HG03469 (cell line): ENCODE measurements around the gene CRTC1.

Source experiments
- ATAC-seq: cut with Tn5 transposase; IDR thresholded peaks from one replicate; pipeline ENCODE4 v1.9.1; 2021; ENCODE audit warnings: mild to moderate bottlenecking, moderate library complexity, moderate number of reproducible peaks; ENCODE audit not compliant: unreplicated experiment

The CRTC1 gene

DNA sequence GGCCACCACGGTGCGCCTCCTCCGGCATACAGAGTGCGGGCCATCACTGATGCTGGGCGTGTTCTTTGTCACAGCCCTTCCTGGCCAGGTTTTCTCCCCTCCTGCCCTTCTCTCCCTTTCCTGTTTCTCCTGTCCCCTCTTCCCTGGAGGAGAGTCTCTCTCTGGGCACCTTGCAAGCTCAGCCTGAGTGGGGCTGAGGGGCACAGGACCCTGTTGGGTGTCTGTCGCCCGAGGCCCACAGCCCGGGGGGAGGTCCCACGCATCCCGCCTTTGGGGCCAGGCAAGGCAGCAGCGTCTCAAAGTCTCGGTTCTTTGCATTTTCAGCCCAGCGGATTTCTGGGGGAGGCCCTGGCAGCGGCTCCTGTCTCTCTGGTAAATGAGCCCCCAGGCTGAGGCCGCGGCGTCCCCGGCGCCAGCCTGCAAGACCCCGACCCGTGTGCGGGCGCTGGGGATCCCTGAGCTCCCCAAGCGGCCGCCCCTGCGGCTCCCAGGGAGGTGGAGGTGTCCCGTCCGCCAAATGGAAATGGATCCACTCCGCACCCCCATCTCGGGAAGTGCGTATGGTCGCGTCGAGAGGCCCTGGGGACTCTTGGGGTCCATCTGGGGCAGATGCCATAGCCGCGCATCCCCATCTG lies 60.4 kb downstream of the CRTC1 start:
- ATAC-seq: no peak

DNA sequence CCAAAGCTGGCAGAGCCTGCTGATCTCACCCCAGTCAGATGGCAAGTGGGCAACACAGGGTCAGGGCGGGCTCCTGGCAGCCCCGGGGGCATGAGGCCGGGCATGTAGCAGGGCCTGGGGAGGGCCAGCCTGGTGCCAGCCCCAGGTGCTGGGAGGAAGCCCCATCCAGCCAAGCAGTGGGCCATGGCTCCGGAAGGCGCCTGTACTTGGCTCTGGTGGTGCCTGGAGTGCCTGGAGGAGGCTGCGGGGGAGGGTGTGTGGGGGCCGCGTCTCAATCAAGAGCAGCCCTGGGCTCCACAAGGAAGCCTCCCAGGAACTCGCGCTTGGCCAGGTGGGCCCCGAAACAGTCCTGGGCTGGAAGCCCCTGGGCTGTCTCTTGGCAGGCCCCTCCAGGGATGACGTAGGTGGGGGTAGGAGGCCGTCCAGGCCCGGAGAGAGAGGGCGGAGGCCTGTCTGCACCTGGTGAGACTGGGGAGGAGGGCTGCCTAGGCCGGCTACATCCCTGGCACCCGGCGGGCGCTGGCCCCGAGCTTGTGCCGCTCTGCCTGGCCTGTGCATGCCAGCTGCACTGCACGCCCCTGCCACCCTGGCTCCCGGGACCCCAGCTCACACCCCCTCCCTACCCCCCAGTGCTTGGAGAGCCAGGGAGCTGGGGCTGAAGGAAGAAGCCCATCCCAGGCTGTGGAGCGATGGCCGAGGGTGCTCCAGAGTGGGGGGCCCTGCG lies 61.7 kb downstream of the CRTC1 start:
- no peak for ATAC-seq

DNA sequence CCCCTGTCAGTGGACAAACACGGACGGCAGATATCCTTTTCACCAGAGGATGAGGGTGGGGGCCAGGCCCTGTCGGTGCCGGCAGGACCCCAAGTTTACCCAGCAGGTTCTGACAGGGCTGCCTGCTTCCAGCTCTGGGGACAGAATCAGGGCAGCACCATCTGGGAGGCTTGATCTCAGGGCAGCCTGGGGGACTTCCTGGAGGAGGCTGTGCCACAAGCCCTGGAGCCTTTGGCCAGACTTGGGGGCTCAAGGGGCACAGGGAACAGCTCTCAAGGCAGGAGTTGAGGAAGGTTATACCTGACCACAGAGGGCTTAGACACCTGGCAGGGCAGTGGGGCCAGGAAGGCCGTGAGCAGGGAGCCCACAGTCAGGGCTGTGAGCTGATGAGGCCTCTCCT lies 62.5 kb downstream of the CRTC1 start:
- ATAC-seq: no peak

DNA sequence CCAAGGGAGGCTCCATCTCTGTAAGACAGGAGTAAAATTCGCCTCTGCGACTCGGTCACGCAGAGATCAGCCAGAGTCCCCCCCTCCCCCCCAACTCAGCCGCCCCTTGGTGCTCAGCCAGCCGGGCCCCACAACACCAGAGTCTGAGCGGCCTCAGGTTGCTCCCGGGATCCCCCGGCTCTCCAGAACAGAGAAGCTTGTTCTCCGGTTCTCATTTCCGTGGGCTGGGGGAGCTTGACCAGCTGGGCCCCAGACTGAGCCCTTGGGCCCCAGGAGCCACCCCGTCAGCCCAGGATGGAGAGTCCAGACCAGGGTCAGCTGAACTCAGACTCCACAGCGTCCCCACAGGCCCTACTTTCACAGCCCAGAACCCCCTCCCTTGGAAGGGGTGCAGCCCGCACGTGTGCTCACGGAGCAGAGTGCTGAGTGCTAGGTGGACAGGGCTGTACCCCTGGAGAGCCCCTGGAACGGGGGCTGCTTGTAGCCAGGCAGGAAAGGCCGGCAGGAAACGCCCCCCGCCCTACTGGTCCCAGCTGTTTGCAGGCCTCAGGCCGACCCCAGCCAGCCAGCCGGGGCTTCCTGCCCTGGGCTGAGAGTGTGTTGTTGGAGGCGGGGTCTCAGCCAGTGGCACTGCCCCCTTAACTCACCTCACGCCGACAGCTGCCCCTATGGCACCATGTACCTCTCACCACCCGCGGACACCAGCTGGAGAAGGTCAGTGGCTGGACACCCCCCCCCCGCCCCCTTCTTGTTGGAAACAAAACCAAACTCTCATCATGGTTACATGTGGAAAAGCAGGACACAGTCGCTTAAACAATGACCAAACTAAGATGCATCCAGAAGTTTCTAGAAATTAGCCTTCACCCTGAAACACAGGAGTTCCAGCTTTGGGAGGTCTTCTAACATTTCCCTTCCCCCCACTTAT lies 63.2 kb downstream of the CRTC1 start:
- no peak for ATAC-seq

DNA sequence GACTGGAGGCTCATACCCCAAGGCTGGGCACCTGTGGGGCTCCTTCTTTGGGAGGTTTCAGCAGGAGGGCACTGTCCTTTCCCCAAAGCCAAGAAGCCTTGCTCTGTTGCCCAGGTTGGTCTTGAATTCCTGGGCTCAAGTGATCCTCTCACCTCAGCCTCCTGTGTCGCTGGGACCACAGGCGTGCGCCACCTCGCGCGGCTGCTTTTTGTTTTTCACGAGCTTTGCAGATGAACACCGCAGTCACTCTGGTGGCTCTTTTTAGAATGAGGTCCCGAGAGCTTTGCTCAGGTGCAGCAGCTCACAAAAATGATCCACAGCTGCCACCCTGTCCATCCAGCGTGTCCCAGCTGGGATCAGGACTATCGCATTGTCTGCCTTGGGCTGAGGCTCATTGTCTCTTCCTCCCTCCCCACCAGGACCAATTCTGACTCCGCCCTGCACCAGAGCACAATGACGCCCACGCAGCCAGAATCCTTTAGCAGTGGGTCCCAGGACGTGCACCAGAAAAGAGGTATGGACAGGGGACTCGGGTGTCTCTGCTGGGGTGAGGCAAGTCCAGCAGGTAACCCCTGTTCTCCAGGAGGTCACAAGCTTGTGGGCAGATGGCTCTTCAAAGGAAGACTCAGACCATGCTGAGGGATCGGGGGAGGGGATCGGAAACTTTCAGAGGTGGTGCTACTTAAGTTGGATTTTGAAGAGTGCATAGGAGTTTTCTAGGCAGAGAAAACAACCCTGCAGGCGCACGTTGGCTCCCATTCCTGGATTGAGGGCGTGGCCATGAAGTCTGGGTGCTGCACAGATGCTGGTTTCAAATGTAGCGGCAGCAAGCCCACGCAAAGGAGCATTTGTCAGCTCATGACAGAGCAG lies 66.1 kb downstream of the CRTC1 start:
- no peak for ATAC-seq

DNA sequence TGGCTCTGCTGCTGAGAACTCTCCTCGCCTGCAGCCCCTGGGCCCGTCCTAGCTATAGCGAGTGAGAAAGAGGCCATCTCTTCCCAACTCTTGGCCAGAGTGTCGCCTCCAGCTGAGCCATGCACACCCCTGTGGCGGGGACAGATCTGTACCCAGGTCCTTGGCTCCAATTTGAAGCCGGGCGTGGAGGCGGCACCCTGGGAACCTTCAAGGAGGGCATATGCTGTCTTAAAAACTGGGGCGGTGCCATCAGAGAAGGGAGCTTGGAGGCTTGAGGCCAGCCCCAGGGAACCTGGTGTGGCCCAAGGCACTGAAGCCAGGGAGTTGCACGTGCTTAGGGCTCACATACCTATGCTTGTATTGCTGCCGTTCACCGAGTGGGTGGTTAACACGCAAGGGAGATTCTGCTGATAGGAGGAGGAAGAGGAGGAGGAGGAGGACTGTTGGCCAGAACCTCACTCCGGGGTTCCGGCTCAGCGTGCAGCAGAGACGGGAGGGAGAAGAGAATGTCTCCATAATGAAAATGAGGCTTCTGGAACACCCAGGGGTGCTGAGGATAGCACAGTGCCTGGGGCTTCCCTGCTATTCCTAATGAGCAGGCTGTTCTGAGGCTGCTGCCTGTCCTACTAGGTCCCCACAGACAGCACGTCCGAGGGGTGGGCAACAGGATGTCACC lies 67.0 kb downstream of the CRTC1 start:
- ATAC-seq: no peak

DNA sequence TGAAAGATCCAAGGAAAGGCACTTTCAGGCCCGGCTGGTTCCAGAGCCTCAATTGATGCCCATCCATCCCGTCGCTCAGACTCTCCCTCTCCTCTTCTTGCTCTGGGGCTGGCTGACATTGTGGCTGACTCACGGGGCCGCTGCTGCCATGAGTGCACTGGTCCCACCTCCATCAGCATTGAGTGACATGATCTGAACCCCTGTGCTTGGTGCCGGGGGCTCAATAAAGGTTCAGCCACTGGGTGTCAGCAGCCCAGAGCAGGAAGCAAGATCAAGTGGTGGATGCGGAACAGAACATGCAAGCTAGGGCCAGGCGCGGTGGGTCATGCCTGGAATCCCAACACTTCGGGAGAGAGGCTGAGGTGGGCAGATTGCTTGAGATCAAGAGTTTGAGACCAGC lies 68.1 kb downstream of the CRTC1 start:
- no peak for ATAC-seq

DNA sequence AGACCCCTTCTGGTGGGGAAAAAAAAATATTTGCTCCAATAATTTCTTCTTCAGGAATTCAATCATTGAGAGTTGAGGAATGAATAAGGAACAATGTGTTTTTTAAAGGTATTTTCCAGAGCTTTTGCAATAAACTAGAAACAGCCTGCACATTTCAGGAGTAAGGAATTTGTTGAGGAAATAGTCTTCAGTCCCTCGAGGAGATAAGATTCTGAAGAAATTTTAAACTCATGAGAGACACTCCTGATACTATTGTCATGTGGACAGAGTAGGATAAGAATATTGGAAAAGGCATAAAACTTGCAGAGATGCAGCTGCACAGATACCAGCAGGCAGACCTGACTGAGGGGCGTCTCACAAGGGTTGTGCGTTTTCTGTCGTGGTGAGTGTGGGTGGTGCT lies 71.0 kb downstream of the CRTC1 start:
- no peak for ATAC-seq

DNA sequence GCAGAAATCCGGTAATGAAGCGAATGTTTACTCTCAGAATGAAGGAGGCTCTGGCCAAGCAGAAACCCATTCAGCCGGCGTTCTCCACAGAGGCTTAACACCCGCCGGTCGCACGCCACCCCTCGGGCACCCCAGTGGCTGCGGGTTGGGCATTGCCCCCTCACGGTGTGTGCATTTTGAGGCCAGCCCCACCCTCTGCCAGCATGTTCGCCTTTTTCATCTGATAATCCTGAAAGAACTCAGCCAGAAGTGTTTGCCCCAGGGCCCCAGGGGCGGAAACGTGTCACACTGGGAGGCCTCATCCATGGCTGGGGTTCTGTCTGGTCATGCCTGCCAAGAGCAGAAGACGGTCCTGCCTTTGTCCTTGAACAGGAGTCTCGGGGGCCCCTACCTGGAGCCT lies 73.4 kb downstream of the CRTC1 start:
- ATAC-seq: no peak

DNA sequence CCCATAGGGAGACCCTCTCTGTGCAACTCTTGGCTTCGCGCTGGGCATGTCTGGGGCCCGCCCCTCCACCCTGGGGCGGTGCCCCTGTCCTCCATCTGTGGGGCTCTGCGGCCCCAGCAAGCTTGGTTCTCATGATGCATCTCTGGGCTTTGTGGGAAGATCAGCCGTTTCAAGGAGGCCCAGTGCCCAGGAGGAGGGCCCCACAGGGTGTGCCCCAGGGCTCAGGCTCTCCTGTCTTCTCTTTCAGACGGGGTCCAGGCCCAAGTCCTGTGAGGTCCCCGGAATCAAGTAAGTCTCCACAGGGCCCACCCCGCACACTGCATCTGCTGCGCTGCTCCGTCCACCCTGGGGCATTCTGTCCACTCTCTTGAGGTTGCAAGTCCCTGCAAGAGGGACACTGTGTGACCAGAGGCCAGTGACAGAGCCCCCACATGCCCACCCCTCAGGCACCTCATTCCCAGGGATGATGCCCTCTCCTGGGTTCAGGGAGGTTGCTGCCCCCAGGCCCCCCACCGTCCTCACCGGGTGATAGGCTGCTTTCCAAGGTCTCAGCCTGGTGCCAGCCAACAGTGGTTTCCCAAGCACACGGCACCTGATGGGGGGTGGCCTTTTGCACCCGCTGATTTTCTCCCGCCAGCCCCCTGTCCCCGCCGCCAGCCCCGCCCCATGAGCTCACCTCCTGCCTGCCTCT lies 76.0 kb downstream of the CRTC1 start:
- no peak for ATAC-seq

DNA sequence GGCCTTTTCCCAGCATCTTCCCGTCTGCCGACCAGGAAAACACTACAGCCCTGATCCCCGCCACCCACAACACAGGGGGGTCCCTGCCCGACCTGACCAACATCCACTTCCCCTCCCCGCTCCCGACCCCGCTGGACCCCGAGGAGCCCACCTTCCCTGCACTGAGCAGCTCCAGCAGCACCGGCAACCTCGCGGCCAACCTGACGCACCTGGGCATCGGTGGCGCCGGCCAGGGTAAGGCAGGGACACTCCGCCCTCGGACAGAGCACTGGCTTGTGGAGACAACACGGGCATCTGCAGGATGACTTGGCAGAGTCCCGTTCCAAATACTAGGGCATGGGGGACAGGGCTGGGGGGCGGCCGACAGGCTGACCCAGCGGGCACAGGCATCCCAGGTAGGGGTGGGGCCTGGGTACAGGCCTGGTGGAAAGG lies 76.5 kb downstream of the CRTC1 start:
- no peak for ATAC-seq

DNA sequence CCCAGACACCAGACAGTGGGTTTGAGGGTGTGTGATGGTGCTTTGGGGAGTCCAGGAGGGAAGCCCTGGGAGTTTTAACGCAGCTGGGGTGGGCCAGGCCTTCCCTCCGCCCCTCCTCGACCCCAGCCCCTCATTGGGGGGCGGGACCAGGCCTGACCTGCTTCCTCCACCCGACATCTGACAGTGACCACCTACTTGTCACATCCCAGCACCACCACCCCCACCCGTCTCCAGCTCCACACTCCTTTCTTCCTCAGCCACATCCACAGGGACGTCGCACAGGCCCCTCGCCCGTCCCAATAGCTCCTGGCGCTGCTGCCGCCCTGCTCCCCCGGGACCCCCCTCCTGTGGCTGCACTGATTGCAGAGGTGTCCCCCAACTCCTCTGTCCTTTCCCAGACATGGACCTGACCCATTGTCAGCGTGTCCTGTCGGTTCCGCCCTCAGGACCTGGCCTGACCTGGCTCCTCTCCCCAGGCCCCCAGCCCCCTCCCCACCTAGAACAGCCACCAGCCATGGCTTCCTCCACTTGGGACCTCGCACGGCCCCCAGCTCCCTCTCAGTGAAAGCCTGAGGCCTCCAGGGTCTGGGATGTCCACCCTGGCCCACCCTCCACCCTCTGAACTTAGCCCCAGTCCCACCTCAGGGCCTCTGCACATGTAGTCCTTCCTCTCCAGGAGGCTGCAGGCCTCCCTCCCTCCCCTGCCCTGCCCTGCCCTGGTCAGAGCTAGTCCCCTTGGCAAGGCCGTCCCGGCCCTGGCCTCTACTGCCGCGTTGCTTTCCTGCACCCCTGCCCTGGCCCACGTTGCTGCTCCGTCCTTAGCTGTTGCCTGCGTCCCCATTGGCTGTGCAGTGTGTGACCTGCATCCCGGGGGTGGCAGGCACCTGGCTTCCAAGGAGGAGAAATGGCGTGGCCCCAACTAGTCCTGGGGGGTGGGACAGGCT lies 77.2 kb downstream of the CRTC1 start:
- ATAC-seq: no peak

DNA sequence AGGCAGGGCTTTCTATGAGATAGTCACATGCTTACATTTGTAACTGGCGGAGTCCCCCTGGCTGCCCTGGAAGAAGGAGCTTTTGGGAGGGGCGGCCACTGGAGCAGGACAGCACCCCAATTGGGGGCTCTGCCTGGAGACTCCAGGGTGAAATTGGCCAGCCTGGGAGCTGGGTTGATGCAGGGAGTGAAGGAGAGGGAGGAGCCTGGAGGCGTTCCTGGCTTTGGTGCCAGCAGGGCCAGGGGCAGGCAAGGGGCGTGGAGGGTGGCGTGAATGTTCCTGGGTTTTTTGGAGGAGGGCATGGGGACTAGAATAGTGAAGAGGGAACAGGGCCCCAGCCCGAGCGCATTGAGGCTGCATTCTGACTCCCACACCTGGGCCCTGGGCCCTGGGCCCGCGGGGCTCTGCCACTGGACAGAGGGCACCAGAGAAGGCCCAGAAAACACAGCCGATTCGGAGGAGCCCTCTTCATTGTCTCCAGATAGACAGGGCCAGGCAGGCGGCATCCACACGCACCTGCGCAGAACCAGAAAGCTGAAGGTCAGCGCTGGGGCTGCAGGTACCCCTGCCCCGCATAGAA lies 78.1 kb downstream of the CRTC1 start:
- no peak for ATAC-seq

DNA sequence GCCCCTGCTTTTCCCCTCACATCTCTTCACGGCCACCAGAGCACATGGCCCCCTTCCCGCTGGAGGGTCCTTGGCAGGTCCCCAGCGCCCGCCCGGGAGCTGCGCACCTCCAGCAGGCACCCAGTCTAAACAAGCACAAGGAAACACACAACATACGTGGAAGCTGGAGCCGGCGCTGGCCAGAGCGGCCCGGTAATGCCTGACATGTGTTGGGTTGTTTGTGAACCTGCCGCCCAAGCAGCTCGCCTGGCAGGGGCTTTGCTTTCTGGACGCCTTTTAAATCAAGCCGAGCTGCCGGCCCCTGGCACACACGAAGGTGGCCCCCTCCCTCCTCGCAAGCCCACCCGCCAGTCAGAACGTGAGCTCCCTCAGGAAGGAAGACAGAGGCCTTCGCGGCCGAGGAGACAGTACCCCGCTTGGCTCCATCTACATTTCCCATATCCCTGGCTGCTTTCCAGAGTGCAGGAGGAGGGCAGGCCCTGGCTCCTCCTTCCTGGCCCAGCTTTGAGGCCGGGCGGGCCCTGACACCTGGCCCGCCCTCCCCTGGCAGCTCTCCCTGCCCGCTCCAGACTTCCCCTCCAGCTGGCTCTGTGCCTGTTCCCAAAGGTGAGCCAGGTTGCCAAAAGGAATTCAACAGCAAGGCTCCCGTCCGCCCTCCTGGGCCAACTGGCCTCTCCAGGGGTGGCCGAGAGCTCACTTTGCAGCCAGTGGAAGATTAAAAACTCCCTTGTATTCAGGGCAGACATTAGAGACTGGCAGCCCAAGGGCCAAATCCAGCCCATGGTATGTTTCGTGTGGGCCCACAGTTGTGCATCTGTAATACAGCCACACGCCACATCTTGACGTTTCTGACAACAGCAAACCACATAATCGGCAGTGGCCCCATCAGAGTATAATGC lies 78.9 kb downstream of the CRTC1 start:
- no peak for ATAC-seq

DNA sequence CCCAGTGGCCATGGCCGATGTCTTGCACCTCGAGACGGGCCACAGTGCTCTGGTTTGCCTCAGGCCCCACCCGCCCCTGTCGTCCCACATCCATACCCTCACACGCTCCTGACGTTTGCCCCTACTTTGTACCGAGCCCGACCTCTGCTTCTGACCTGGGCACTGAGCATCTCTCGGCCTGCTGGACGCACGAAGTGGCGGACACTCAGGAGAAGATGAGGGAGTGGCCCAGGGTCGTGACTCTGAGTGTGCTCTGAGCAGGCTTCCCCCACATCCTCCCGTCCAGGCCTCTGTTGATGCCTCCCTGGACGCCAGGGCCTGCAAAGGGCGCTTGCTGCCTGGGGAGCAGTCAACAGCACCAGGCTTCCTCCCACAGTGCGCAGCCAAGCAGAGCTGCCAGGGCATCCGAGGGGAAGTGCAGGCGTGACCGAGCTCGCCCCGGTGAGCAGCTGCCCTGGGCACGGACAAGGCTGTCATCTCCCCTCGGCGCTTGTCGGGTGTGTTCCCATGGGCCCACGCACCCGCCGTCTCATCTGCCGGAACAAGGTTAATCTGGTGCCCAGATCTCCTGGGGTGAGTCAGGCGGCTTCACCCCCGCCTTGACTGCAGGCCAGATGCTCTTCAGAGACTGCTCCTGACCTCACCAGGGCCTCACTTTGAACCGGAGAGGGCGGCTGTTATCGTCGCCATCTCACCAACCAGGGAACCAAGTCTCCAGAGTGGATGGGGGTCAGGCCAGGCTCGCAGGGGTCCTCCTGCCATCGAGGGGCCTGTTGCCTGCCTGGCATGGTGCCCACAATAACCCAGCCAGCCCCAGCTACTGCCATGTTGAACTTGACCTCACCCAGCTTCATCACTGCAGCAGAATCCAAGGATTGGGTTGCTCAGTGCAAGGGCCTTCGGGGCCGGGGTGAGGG lies 80.5 kb downstream of the CRTC1 start:
- ATAC-seq: no peak

DNA sequence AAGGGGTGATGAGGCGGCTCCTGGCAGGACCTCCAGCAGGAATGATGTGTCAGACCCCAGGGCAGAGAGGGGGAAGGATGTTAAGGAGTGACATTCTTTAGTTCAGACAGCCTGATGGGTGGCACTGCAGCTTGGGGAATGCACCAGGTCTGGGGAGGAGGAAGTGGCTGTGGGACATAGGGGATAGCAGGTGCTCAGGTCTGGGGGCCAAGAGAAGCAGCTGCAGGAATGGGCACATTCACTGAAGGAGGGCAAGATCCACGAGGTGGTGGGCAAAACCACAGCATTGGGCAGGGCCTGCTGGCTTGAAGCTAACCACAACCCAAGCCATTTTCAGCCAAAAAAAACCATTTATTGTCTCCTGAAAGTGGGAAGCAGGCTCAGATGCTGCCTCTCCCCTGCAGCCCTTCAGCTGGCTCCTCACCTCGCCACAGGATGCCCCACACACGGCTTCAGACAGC lies 81.1 kb downstream of the CRTC1 start:
- ATAC-seq: no peak
